Lower leg skin (tissue), 3 donors: ENCODE results near the gene ADAMTS17.

Experiments used
- POLR2A ChIP-seq, 2 donors: fragments of 450-650 bp; IDR thresholded peaks; one replicate each; pipeline ENCODE4 v1.6.1; 2016 to 2017; ENCODE audit warnings: antibody characterized with exemption in 2 of 2, mild to moderate bottlenecking in 1 of 2, moderate library complexity in 1 of 2
- TF ChIP-seq, protein P1 (sequence below), 3 donors: fragments of 450-650 bp; IDR thresholded peaks; one replicate each; pipeline ENCODE4 v1.5.1; 2016; ENCODE audit warnings: antibody characterized with exemption in 3 of 3, mild to moderate bottlenecking in 3 of 3, moderate library complexity in 2 of 3

DNA sequence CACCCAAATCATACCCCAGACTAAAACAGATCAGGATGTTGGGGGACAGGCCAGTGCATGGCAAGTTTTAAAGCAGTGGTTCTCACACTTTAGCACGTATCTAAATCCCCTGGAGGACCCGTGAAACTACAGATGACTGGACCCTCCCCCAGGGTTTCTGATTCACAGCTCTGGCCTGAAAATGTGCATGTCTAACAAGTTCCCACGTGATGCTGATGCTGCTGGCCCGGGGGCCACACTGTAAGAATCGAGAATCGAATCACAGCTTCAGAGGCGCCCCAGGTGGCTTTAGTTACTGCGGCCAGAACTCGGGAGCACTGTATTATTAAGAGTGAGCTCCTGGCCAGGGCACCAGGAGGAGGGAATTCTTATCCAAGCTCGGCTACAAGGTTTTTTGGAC, 11.6 kb downstream of the ADAMTS17 start:
- no peak for TF ChIP-seq POLR2A (IDR thresholded peaks at IDR 0.05)
- TF ChIP-seq, protein P1, sequence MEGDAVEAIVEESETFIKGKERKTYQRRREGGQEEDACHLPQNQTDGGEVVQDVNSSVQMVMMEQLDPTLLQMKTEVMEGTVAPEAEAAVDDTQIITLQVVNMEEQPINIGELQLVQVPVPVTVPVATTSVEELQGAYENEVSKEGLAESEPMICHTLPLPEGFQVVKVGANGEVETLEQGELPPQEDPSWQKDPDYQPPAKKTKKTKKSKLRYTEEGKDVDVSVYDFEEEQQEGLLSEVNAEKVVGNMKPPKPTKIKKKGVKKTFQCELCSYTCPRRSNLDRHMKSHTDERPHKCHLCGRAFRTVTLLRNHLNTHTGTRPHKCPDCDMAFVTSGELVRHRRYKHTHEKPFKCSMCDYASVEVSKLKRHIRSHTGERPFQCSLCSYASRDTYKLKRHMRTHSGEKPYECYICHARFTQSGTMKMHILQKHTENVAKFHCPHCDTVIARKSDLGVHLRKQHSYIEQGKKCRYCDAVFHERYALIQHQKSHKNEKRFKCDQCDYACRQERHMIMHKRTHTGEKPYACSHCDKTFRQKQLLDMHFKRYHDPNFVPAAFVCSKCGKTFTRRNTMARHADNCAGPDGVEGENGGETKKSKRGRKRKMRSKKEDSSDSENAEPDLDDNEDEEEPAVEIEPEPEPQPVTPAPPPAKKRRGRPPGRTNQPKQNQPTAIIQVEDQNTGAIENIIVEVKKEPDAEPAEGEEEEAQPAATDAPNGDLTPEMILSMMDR (IDR thresholded peaks at IDR 0.05): no peak
